ENCODE data around the gene KLHL29. TPM values are rescaled to one million over a fixed set of nuclear protein-coding genes. Genes with fewer than 3 reads are reported as not detected.

Gene KLHL29
- total and polyA plus RNA-seq, 10 of the 15 experiments (the other 5 are each of a cell fraction or from before 2014, with no cell fraction given): 1.4 to 19.5 (median 6.1) TPM

GRCh38 chr2:23660237-23660636 is 275.3 kb downstream of the KLHL29 start:
- no peaks in the 10 kb centered on the region; a peak in 1 of 4 replicates for H3K36me3 ChIP-seq (ENCODE audit: control insufficient read depth in 2 of 2, insufficient read depth in 2 of 2, low read length in 1 of 2)
- DNase-seq (ENCODE audit: low read depth, low spot score) (no peak), ATAC-seq (no peak), FAIRE-seq (no peak)
- no peak overlapping the region for H3K27ac ChIP-seq (ENCODE audit: control insufficient read depth, insufficient read depth)
- no peak overlapping the region for H3K4me3 ChIP-seq
- WGBS (ENCODE audit: insufficient coverage, insufficient replicate concordance, low lambda C conversion rate, missing lambda C conversion rate): 70% methylated on average over 2 of the region's 2 CpGs
- TF ChIP-seq EP300 (IDR thresholded peaks at IDR 0.05; ENCODE audit: borderline replicate concordance in 1 of 2, control insufficient read depth in 1 of 2, low read depth in 2 of 2, low read length in 2 of 2): no peak
- no peak for TF ChIP-seq SIX5 (IDR thresholded peaks at IDR 0.05; ENCODE audit: low read depth, low read length, severe bottlenecking)
- TF ChIP-seq, protein P1, sequence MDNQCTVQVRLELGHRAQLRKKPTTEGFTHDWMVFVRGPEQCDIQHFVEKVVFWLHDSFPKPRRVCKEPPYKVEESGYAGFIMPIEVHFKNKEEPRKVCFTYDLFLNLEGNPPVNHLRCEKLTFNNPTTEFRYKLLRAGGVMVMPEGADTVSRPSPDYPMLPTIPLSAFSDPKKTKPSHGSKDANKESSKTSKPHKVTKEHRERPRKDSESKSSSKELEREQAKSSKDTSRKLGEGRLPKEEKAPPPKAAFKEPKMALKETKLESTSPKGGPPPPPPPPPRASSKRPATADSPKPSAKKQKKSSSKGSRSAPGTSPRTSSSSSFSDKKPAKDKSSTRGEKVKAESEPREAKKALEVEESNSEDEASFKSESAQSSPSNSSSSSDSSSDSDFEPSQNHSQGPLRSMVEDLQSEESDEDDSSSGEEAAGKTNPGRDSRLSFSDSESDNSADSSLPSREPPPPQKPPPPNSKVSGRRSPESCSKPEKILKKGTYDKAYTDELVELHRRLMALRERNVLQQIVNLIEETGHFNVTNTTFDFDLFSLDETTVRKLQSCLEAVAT (IDR thresholded peaks at IDR 0.05): no peak
- no peak for TF ChIP-seq RB1 (IDR thresholded peaks at IDR 0.05; ENCODE audit: borderline replicate concordance)
- no peak for TF ChIP-seq RAD51 (IDR thresholded peaks at IDR 0.05)
- TF ChIP-seq GATAD2B (conservative IDR thresholded peaks at IDR 0.05; ENCODE audit: low read depth): no peak
- no peak for TF ChIP-seq HCFC1 (IDR thresholded peaks at IDR 0.05; ENCODE audit: low read length)
- TF ChIP-seq, protein P2, sequence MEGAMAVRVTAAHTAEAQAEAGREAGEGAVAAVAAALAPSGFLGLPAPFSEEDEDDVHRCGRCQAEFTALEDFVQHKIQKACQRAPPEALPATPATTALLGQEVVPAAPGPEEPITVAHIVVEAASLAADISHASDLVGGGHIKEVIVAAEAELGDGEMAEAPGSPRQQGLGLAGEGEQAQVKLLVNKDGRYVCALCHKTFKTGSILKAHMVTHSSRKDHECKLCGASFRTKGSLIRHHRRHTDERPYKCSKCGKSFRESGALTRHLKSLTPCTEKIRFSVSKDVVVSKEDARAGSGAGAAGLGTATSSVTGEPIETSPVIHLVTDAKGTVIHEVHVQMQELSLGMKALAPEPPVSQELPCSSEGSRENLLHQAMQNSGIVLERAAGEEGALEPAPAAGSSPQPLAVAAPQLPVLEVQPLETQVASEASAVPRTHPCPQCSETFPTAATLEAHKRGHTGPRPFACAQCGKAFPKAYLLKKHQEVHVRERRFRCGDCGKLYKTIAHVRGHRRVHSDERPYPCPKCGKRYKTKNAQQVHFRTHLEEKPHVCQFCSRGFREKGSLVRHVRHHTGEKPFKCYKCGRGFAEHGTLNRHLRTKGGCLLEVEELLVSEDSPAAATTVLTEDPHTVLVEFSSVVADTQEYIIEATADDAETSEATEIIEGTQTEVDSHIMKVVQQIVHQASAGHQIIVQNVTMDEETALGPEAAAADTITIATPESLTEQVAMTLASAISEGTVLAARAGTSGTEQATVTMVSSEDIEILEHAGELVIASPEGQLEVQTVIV (IDR thresholded peaks at IDR 0.05; ENCODE audit: borderline replicate concordance, partially characterized antibody): no peak
- RAD21 ChIA-PET (ENCODE audit: unreplicated experiment): no interaction called here
- in situ Hi-C loops (cut with MboI) (no loop called here), intact Hi-C loops (cut with micrococcal nuclease; ENCODE audit: unreplicated experiment) (no loop called here)
- H3K27me3 ChIP-seq (replicated peaks in 1 of 2; ENCODE audit: control insufficient read depth in 2 of 2, insufficient read depth in 2 of 2, low read length in 1 of 2): no peaks in the 10 kb centered on the region
- peaks cover 4% of the 10 kb centered on the region; the same call in 1 of the 2 replicates for H3K4me1 ChIP-seq (ENCODE audit: control insufficient read depth, insufficient read depth, low read length)
- no peaks in the 10 kb centered on the region for H3K9me3 ChIP-seq (replicated peaks; ENCODE audit: control insufficient read depth, insufficient read depth, low read length)
- POLR2A ChIA-PET: interaction anchor here (0.6 kb wide), 1 partner anchor 28 kb away, joined by 3 read pairs; no protein-coding TSS in a partner anchor
- H3K4me2 ChIP-seq (ENCODE audit: control insufficient read depth, insufficient read depth): no peak overlapping the region
- H2AFZ ChIP-seq (ENCODE audit: control insufficient read depth, low read depth, low read length): no peak overlapping the region
- H3K79me2 ChIP-seq (ENCODE audit: control insufficient read depth, insufficient read depth, low read length): no peaks in the 10 kb centered on the region
- CTCF ChIA-PET: no interaction called here
- SMC1A ChIA-PET (ENCODE audit: uncharacterized antibody, unreplicated experiment): no interaction called here
- BruUV-seq (replicated peaks): no TSS peak
- no peaks in the 10 kb centered on the region for H4K20me1 ChIP-seq (ENCODE audit: control insufficient read depth, insufficient read depth)
- no peak overlapping the region for H3K9ac ChIP-seq (ENCODE audit: control insufficient read depth, insufficient read depth, low read length)
